NOMO-1 treated with DMSO at 0.1 percent for 48 hours (cell line): ENCODE results near the gene SLC16A11.
"Not testable (repeated sequence)": the region's sequence is repeated elsewhere in the genome, so short reads cannot be mapped to it uniquely, and the experiment has no call there.

Experiments
- DNase-seq: peaks from one replicate; lab custom pipeline; 2025; ENCODE audit not compliant: unreplicated experiment; lab: John Stamatoyannopoulos, UW

The SLC16A11 gene, protein sequence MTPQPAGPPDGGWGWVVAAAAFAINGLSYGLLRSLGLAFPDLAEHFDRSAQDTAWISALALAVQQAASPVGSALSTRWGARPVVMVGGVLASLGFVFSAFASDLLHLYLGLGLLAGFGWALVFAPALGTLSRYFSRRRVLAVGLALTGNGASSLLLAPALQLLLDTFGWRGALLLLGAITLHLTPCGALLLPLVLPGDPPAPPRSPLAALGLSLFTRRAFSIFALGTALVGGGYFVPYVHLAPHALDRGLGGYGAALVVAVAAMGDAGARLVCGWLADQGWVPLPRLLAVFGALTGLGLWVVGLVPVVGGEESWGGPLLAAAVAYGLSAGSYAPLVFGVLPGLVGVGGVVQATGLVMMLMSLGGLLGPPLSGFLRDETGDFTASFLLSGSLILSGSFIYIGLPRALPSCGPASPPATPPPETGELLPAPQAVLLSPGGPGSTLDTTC

DNA sequence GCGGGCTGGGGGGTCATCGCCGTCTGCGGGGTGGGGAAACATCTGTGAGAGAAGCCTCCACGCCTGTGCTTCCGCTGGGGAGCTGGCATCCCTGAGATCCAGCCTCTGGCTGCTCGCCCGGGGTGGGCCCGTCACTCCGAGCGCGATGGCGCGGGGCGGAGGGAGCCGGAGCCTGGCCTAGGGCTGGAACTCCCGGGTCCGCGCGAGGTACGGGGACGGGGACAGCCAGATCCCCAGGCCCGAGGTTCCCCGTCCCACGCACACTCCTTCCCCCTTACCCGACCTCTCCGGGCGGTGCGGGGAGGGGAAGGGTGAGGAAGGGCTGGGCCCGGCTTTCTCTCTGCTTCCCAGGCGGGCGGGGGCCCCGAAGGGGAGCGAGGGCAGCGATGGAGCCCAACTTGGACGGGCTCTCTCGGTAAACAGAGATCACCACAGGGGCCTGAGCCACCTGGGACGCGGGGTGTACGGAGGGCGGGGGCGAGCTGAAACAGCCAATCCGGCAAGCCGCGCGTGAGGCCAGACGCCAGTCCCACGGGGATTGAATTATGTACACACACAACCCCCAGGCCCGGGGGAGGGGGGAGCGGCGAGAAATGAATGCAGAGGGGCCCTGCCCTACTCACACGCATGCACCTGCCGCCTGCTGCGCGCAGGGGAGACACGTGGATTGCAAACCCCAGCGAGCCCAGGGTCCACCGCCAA, at the start of gene SLC16A11:
Gene SLC16A11 (minus strand): TSS at position 596 of the 702 bp plus-strand sequence. CDS start 579 bp downstream, at position 17.
- DNase-seq, result no peak

GRCh38 chr17:7091311-7092005, 47.6 kb upstream of the SLC16A11 start:
- not testable (repeated sequence) for DNase-seq

GRCh38 chr17:7089570-7089969, 45.7 kb upstream of the SLC16A11 start:
- DNase-seq, result not testable (repeated sequence)

GRCh38 chr17:7088442-7088841, 44.5 kb upstream of the SLC16A11 start:
- not testable (repeated sequence) for DNase-seq

- no peak for DNase-seq
Measured at GRCh38 chr17:7084088-7084487, 40.2 kb upstream of the SLC16A11 start.

DNA sequence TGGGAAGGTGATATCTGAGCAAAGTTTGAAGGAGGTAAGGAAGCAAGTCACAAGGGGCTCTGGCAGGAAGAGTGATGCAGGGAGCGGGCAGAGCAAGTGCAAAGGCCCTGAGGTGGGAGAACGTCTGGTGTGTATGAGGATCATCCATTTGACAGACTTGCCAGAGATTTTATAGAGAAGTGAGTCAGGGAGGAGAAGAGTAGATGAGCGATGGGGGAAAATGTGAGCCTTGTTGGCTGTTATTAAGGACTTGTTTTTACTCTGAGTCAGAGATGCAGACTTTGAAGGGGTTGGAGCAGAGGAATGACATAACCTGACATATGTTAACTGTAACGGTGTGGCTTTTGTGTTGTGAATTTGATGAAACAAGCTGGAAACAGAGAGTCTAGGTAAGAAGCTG, 39.7 kb upstream of the SLC16A11 start:
- DNase-seq, result no peak

DNA sequence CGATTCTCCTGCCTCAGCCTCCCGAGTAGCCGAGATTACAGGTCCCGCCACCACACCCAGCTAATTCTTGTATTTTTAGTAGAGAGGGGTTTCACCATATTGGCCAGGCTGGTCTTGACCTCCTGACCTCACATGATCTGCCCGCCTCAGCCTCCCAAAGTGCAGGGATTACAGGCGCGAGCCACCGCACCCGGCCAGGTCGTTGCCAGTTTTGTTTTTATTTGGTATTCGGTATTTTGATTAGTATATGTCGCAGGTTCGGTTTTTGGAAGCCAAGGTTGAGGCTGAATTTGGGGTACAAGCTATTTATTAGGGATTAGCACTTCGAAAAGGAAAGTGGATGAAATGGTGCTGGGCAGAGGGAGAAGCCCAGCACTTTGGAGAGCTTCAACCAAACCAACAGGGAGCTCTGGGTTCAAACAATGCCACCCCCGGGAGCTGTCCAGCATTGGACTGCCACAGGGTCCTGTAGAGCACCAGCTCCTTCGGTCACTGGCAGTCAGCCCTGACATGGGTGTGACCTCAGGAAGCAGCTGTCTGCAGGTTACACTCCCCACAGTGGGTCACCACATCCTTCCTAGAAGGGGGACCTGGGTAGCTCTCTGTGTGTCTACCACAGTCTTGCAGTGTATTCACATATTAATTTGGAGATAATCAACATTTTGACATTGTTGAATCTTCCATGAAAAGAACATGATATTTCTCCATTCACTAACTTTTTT, 37.6 kb upstream of the SLC16A11 start:
- peak; percentile 27 for DNase-seq

GRCh38 chr17:7080456-7081041, 36.7 kb upstream of the SLC16A11 start:
- DNase-seq, result no peak

DNA sequence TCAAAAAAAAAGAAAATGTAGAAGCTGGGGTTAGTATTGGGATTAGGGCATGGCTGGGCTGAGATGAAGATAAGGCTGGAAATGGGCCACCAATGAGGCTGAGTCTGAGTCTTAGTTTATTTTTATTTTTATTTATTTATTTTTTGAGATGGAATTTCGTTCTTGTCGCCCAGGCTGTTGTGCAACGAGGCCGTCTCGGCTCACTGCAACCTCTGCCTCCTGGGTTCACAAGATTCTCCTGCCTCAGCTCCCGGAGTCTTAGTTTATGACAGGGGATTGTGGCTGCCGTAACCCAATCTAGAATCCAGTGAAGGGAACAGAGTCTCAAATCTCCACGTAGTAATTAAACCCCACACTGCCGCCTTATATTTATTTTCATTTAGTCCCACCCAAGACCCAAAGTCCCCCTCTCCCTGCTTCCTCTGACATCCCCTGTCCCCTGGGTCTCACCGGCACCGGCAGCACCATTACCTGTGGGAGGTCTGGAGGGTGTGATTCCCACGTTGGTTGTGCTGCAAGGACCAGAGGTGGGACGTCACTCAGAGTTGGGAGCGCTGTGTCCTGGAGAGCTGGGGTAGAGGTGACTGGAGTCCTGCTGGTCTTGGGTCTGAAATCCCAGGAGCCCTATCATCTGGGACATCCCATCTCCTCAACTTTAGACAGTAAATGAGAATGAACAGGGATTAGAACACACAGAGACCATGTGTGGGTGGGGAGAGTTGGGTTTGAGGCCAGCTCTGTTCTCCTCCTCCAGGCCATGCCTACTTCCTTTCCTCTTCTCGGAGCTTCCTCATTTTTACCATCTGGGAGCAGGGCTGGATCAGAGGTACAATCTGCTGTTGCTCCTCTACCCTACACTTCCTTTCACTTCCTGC, 35.9 kb upstream of the SLC16A11 start, which contains the start of gene CLEC10A:
Gene CLEC10A (minus strand): TSS at position 671 of the 875 bp plus-strand sequence. CDS start 1,439 bp downstream, outside the sequence.
- peak; percentile 23 for DNase-seq

- no peak for DNase-seq
Measured at GRCh38 chr17:7078711-7079110, 34.8 kb upstream of the SLC16A11 start.

- no peak for DNase-seq
Measured at GRCh38 chr17:7077911-7078546, 34.1 kb upstream of the SLC16A11 start.

DNA sequence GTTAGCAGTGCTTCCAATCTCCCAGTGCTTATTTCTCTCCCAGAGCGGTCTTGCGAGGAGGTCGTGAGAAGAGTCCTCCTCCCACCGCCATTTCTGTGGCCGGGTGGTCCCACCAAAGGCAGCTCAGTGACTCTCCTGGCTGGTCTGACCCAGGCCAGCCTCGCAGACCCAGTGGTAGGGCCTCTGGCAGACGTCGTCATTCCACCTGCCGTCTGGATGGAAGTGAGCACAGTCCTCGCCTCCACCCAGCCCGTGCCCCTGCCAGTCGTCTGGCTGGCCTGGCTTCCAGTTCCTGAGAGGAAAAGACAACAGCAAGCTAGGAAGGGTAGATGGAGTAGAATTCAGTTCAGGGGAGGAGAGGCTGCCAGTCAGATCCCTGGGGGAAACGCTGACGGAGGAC, 31.0 kb upstream of the SLC16A11 start:
- no peak for DNase-seq

- no peak for DNase-seq
Measured at GRCh38 chr17:7072406-7072805, 28.5 kb upstream of the SLC16A11 start.

DNA sequence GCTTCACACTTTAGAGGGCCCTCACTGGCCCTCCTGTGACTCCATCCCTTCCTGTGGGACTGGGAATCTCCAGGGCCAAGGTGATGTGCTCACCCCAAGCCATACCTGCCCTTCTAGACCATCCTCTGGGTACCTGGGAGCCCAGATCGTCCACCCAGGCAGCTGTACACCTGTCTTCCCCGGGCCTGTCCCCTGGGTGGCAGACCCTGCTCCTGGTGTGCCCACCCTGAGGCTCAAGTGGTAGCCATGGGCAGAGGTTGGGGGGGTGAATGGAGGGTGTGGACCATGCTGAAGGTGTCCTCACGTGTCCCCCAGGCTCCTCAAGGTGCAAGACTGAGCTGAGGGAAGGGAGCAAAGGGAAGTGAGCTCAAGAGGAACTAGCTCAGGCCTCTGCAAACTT, 26.8 kb upstream of the SLC16A11 start:
- no peak for DNase-seq

DNA sequence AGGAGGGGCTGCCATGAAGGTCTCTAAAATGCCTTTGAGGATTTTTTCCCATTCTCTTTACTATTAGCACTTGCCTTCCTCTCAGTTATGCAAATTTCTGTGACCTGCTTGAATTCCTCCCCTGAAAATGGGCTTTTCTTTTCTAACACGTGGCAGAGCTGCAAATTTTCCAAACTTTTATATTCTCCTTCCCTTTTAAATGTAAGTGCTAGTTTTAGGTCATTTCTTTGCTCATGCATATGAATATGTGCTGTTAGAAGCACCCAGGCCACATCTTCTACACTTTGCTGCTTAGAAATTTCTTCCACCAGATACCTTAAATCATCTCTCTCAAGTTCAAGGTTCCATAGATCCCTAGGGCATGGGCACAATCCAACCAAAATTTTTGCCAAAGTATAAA, 24.4 kb upstream of the SLC16A11 start:
- no peak for DNase-seq

- DNase-seq, result no peak
Measured at GRCh38 chr17:7067198-7067597, 23.3 kb upstream of the SLC16A11 start.

DNA sequence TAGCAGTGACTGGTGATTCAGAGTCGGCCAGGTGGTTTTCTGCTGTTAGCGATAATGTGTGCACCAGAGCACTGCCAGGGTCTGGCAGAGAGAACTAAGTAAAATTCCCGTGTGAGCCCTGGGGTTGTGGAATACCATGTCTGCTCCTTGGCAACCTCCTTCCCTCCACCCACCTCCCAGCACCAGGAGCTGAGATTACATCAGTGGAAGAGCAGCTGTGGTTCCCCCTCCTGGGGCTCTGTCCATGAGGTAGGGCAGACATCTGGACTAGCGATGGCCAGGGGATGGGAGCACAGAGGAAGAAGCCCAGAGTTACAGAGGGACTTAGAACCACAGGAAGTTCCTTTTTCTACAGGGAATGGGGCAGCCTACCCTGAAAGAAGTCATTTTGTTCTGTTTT, 20.4 kb upstream of the SLC16A11 start:
- no peak for DNase-seq

- no peak for DNase-seq
Measured at GRCh38 chr17:7063518-7064094, 19.7 kb upstream of the SLC16A11 start.
